KMS-11 (cell line): Measurements from ENCODE around the gene FOXP4.

ENCODE experiments used
- H2AFZ ChIP-seq: fragments of 200-600 bp; sonication (generic); 2 replicates; pipeline ENCODE4 v1.6.1; 2016; ENCODE audit warnings: antibody characterized with exemption, mixed run types, low read depth
- H3K27ac ChIP-seq: fragments of 200-600 bp; sonication (generic); 2 replicates; pipeline ENCODE4 v1.6.1; 2016; ENCODE audit warnings: mild to moderate bottlenecking, mixed run types
- H3K27me3 ChIP-seq: fragments of 200-600 bp; sonication (generic); 2 replicates; pipeline ENCODE4 v1.6.1; 2017; ENCODE audit warnings: mild to moderate bottlenecking, low read depth, mixed run types, moderate library complexity; ENCODE audit not compliant: insufficient read depth
- H3K36me3 ChIP-seq: fragments of 200-600 bp; sonication (generic); 2 replicates; pipeline ENCODE4 v1.6.1; 2017; ENCODE audit warnings: mild to moderate bottlenecking, mixed run types; ENCODE audit not compliant: insufficient read depth
- H3K4me1 ChIP-seq: fragments of 200-600 bp; sonication (generic); 2 replicates; pipeline ENCODE4 v1.6.1; 2016; ENCODE audit warnings: mild to moderate bottlenecking, low read depth, mixed run types; ENCODE audit not compliant: poor library complexity, severe bottlenecking
- H3K4me2 ChIP-seq: fragments of 200-600 bp; sonication (generic); 2 replicates; pipeline ENCODE4 v1.7.0; 2016; ENCODE audit warnings: mild to moderate bottlenecking, mixed run types
- H3K4me3 ChIP-seq: fragments of 200-600 bp; sonication (generic); IDR thresholded peaks from 2 replicates; pipeline ENCODE4 v1.6.1; 2017; ENCODE audit warnings: low read depth, low read length, mixed read lengths; ENCODE audit not compliant: insufficient read depth
- H3K79me2 ChIP-seq: fragments of 200-600 bp; sonication (generic); 2 replicates; pipeline ENCODE4 v1.6.1; 2016; ENCODE audit warnings: low read depth, mixed run types; ENCODE audit not compliant: insufficient read depth
- H3K9ac ChIP-seq: fragments of 200-600 bp; sonication (generic); 2 replicates; pipeline ENCODE4 v1.6.1; 2016; ENCODE audit warnings: mild to moderate bottlenecking, mixed run types
- H4K20me1 ChIP-seq: fragments of 200-600 bp; sonication (generic); 2 replicates; pipeline ENCODE4 v1.6.1; 2016; ENCODE audit warnings: mild to moderate bottlenecking, mixed run types; ENCODE audit not compliant: insufficient read depth
- CTCF ChIP-seq: fragments of 200-600 bp; sonication (generic); conservative IDR thresholded peaks from 2 replicates; pipeline ENCODE4 v1.6.1; 2017; ENCODE audit warnings: low read depth, mild to moderate bottlenecking, antibody characterized with exemption, low read length, moderate library complexity, mixed read lengths

FOXP4 gene, protein sequence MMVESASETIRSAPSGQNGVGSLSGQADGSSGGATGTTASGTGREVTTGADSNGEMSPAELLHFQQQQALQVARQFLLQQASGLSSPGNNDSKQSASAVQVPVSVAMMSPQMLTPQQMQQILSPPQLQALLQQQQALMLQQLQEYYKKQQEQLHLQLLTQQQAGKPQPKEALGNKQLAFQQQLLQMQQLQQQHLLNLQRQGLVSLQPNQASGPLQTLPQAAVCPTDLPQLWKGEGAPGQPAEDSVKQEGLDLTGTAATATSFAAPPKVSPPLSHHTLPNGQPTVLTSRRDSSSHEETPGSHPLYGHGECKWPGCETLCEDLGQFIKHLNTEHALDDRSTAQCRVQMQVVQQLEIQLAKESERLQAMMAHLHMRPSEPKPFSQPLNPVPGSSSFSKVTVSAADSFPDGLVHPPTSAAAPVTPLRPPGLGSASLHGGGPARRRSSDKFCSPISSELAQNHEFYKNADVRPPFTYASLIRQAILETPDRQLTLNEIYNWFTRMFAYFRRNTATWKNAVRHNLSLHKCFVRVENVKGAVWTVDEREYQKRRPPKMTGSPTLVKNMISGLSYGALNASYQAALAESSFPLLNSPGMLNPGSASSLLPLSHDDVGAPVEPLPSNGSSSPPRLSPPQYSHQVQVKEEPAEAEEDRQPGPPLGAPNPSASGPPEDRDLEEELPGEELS

DNA sequence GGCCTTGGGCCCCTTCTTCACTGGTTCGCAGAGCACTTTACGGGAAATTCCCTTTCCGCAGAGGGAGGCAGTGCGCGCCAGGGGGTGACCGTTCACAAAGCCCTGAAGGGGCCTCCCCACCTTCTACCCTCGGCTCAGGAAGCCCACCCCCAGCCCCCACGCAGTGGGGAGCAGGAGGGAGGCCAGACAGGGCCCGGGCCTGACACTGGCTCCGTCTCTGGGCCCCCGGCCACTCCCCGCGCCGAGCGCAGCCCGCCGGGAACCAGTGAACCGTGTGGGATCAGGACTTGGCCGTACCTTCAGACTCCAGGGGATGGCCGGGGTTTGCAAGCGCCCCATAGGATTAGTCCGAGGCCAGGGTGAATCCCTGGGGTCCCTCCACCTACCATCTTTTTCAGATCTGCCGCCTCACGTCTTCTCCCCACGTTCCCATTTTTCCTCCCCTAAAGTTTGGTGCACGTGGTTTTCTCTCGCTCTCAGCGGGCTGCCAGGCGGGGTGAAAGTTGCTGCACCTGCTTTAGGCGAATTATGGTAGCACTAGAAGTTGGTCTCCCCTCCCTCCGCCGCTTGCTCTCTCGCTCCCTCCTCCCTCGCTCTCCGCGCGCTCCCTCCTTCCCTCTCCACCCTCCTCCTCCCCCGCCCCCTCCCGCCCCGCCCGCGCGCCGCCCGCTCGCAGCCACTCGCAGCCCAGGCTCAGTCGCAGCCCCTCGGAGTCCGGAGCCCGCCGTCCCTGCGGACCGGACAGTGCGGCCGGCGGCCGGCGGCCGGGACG is at the start of gene FOXP4:
Gene FOXP4, plus strand, starts transcription at position 679 of the 772 bp plus-strand sequence. CDS start 19,380 bp downstream, outside the sequence.
- H3K79me2 ChIP-seq: peaks cover 16% of the 10 kb centered on the region; the same call in 1 of the 2 replicates
- peaks cover 8% of the 10 kb centered on the region for H3K4me1 ChIP-seq
- peak within 1 kb of the TSS; percentile 98 for H3K9ac ChIP-seq
- no peaks in the 10 kb centered on the region for H4K20me1 ChIP-seq
- peak within 1 kb of the TSS; percentile 81 for H2AFZ ChIP-seq
- H3K36me3 ChIP-seq: no peaks in the 10 kb centered on the region
- TF ChIP-seq CTCF: no peak
- peak within 1 kb of the TSS; percentile 94 for H3K4me2 ChIP-seq
- H3K27me3 ChIP-seq: no peaks in the 10 kb centered on the region
- peak within 1 kb of the TSS; percentile 85 for H3K27ac ChIP-seq
- H3K4me3 ChIP-seq: no peak within 1 kb of the TSS

- H2AFZ ChIP-seq: no peak overlapping the region
- no peaks in the 10 kb centered on the region for H4K20me1 ChIP-seq
- no peaks in the 10 kb centered on the region for H3K27me3 ChIP-seq
- H3K4me1 ChIP-seq: no peaks in the 10 kb centered on the region
- no peak overlapping the region for H3K27ac ChIP-seq
- TF ChIP-seq CTCF: no peak
- H3K4me2 ChIP-seq: no peak overlapping the region
- H3K4me3 ChIP-seq: no peak overlapping the region
- no peaks in the 10 kb centered on the region for H3K79me2 ChIP-seq
- no peak overlapping the region for H3K9ac ChIP-seq
- no peaks in the 10 kb centered on the region for H3K36me3 ChIP-seq
These were observed 48.6 kb upstream of the FOXP4 start for GRCh38 chr6:41497573-41497972.

DNA sequence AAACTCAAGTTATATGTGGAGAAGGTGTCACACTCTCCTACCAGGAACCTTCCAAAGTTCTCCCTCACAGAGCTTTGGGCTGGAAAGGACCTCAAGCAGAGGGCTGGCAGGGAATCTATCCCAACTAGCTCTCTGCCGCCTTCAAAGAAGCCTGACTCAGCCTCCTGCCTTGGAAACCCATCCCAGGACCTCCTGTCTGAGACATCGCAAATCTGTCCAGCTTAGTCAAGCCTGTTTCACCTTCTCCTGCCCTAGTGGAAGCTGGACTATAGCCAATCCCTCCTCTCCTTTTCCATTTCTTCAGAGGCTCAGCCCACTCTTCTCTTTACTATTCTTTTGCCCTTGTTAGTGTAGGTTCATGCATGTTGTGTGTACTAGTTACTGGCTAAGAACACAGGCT is 48.2 kb upstream of the FOXP4 start:
- Histone ChIP-seq H2AFZ (no peak overlapping the region), H3K9ac (no peak overlapping the region), H3K36me3 (no peaks in the 10 kb centered on the region), H3K4me3 (no peak overlapping the region), H3K79me2 (no peaks in the 10 kb centered on the region), H3K27ac (no peak overlapping the region), H3K27me3 (no peaks in the 10 kb centered on the region), H3K4me2 (no peak overlapping the region), H3K4me1 (no peaks in the 10 kb centered on the region), H4K20me1 (no peaks in the 10 kb centered on the region)
- no peak for TF ChIP-seq CTCF

GRCh38 chr6:41498968-41499599 is 47.1 kb upstream of the FOXP4 start:
- H3K27me3 ChIP-seq: no peaks in the 10 kb centered on the region
- no peaks in the 10 kb centered on the region for H3K36me3 ChIP-seq
- H4K20me1 ChIP-seq: no peaks in the 10 kb centered on the region
- H2AFZ ChIP-seq: no peak overlapping the region
- no peak overlapping the region for H3K4me2 ChIP-seq
- no peak overlapping the region for H3K4me3 ChIP-seq
- H3K79me2 ChIP-seq: no peaks in the 10 kb centered on the region
- TF ChIP-seq CTCF: no peak
- H3K27ac ChIP-seq: no peak overlapping the region
- no peaks in the 10 kb centered on the region for H3K4me1 ChIP-seq
- no peak overlapping the region for H3K9ac ChIP-seq
